Omental fat pad (tissue), 4 donors: ENCODE results near the gene RNU1-3. TPM values are rescaled to one million over a fixed set of nuclear protein-coding genes. Genes with fewer than 3 reads are reported as not detected.
A peak's percentile ranks its signal among the peaks of the same experiment; 100 is the strongest.
"Not testable (repeated sequence)": the region's sequence is repeated elsewhere in the genome, so short reads cannot be mapped to it uniquely, and the experiment has no call there.

Experiments
- ATAC-seq: fragments of 150-250 bp; one replicate; pipeline ENCODE4 v1.9.1; 2016; ENCODE audit warnings: mild to moderate bottlenecking, moderate library complexity; ENCODE audit not compliant: low FRiP score
- DNase-seq: peaks from one replicate; pipeline ENCODE4 v3.0.0-alpha.2; 2019; ENCODE audit warnings: low spot score
- total RNA-seq, 4 donors: library from RNA; depleted of rRNA; stranded (reverse); fragments of >200 nt; gene quantifications; one replicate each; pipeline ENCODE4 v1.1.0, GENCODE V29; 2016

RNU1-3 gene
- total RNA-seq, 4 donors from 2014 or later, result under 0.01 TPM

DNA sequence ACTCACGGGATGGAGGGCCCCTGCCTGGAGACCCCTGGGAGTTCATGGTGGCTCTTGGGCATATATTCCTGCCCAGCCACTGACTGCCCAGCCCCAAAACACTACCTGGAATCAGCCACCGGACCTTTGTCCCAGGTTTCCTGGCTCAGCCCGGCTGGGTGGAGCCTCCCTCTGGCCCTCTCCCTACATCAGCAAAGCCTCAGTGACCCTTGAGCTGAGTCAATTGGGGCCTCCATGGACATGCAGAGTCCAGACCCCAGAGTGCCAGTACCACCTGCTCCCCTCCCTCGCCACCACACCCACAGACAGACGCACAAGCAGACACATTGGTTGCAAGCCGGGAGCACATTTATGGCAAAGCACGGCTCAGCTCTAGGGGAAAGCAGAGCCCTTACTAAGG, 30.4 kb upstream of the RNU1-3 start:
- ATAC-seq, DNase-seq: not testable (repeated sequence)

DNA sequence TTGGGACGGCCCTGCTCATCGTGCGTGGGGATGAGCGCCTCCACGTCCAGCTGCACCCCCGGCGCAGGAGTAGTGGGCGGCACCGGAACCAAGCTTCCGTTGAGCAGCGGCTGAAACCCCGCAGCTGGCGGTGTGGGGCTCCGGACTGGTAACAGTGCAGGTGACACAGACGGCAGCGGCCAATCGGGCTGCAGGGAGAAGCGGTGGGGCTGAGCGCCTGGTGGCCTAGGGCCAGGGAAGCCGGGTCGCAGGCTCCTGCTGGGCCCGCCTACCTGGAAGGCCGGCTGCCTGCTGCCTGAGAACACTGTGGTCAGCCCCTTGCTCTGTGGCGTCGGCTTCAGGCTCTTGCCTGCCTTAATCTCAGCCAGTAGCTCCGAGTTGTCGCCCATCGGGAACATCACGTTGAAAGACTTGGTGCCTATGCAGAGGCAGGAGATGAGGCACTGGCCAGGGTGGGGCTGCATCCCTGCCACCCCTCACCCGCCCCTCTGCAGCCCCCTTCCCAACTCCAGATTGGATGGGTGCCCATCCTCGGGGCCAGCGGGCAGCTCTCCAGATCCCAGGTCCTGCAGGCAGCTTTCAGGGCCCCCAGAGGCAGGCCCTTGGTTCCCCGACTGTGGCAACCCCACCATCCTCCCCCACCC, 29.9 kb upstream of the RNU1-3 start:
- not testable (repeated sequence) for DNase-seq, ATAC-seq

DNA sequence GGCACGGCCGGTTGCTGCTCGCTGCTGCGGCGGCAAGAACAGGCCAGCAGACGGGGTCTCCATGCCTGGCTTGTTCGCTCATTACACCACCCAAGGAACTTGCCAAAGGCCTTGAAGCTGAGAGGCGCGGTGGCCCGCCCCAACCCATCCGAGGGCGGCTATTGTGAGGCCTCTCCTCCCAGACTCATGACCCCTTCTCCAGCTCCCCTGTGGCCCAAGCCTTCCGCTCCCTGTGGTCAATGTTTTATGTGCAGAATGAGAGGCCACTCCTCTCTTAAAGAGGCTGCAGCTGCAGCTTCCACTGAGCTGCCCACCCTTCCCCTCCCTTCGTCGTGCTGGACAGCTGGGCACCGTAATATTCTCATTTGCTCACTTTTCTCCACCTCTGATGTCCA, 27.6 kb upstream of the RNU1-3 start:
- not testable (repeated sequence) for ATAC-seq, DNase-seq

DNA sequence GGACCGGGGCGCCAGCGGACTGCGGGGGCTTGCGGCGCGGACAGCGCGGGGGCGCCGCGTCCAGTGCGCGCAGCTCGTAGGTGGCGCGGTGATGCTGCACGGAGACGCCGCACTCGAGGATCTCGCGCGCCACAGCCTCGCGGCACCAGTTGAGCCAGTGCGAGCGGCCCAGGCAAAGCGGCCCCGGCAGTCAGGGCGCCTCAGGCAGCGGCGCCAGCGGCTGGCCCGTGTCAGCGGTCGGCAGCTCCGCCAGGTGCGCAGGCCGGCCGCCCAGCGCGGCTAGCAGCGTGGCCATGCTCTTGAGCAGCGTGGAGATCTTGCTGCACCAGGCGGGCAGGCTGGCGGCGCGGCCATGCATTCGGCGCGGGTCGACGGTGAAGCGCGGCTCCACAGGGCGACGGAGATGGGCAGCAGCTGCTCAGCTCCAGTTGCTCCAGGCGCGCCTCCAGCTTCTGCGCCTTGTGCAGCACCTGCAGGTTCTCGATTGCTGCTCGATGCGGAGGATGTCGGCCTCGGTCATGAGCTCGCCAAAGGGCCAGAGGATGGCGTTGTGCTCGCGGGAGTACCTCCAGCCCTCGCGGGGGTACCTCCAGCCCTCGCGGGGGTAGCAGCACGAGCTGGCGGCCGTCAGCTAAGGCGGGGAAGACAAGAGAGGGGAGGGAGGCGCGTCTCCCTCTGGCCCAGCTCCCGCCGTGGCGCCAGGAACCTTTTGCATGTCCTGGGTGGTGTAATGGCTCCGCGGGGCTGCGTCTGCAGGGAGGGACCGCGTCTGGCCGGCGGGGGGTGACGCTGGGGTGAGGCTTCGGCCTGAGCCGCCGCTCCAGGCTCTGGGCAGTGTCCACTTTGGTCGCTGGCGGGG, 26.9 kb upstream of the RNU1-3 start:
- DNase-seq, result not testable (repeated sequence)
- peak; percentile 20 for ATAC-seq

DNA sequence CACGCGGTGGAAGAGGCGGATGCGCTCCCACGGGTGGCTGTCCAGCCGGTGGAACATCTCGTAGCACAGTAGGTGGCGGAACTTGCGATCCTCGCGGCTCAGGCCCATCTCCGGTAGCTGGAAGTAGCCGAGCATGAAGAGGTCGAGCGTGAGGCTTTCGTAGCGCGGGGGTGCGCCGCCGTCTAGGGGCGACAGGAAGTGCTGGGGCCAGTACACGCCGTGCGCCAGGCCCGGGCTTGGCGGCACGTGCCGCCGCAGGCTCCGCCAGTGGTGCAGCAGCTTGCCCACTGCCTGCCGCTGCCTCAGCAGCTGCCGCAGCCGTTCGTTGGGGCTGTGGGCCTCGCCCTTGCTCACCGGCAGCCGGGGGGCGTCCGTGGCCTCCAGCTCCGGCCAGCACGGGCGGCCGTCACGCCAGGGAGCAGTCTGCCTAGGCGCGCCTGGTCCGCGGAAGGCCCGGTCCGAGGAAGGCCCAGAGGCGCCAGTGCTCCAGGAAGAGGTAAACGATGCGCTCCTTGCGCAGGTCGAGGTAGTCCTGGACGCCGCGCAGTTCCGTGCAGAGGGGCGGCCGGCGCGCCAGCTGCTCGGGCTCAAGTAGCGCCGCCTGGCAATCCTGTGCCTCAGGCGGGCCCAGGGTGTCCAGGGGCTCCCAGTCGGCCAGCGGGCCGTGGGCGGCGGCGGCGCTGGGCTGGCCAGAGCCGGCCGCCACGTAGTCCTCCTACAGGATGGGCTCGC, 26.1 kb upstream of the RNU1-3 start:
- DNase-seq, ATAC-seq: not testable (repeated sequence)

DNA sequence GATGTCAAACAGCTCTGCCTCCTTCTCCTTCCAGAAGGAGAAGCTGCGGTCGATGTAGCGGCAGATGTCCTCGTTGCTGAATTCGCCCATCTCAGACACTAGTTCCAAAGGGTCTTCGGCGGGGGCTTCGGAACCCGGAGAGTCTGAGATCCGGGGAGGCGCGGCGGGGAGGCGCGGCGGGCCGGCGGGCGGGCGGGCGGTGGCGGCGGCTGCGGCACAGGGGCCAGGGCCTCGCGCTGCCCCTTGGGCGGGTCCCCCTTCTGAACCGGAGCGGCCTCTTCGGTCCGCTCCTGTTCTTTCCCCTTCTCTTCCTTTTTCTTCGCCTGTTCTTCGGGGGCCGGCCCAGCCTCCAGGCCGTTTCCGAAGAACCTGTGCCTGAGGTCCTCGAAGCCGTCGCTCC, 25.5 kb upstream of the RNU1-3 start:
- not testable (repeated sequence) for DNase-seq, ATAC-seq

DNA sequence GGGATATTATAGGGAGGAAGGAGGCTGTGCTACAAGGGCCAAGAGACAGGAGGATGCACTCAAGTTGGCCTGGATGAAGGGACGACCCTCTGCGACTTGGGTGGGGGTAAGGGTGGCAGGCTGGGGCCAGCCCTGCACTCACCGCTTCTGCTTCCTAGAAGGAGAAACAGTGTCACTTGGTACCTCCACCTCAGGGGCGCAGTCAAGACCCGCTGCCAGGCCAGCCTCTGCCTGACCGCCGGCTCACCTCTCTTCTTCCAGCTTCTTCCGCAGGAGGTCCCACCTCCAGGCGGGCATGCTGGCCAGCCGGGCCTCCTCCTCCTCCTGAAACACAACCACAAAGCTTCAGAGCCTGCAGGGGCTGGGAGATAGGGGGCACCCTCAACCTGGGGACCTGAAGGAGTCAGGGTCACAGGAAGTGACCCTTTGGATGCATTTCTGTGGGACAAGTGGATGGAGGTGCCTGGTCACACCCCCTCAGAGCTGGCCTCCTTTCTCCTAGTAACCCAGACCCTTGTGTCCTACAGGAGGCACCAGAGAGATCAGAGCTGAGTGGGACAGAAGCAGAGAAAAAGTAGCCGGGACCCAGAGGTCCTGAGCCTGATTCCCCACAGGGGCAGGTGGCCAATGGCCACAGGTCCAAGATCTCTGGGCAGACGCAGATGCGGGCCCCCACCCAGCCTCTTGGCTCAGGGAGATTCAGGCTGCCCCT, 24.4 kb upstream of the RNU1-3 start:
- not testable (repeated sequence) for DNase-seq, ATAC-seq

DNA sequence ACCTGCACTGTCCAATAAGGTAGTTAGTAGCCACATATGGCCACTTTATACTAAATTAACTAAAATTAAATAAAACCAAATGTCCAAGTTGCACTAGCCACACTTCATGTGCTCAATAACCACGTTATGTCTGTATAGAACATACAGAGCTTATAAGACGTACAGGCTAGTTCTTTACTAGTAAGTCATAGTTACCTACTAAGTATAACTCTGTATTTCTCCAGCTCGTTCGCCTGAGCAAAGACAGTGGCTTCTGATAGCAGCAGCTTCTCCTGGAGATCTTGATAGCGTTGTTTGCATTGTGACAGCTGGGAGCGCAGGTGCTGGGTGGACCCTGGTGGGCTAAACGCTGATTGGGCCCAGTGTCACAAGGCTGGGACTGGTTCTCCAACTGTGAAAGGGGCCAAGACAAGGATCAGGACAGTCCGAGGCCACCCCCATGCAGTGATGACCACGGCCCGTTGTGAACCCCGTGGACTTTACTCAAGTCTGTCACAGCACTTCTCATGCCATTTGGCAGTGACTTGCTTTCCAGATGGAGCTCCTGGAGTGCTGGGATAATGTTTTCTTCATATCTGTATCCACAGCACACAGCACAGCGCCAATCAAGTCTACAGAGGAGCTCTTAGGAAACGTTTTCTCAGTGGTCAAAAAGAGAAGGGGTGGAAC, 20.5 kb upstream of the RNU1-3 start:
- peak; percentile 37 for ATAC-seq
- not testable (repeated sequence) for DNase-seq

DNA sequence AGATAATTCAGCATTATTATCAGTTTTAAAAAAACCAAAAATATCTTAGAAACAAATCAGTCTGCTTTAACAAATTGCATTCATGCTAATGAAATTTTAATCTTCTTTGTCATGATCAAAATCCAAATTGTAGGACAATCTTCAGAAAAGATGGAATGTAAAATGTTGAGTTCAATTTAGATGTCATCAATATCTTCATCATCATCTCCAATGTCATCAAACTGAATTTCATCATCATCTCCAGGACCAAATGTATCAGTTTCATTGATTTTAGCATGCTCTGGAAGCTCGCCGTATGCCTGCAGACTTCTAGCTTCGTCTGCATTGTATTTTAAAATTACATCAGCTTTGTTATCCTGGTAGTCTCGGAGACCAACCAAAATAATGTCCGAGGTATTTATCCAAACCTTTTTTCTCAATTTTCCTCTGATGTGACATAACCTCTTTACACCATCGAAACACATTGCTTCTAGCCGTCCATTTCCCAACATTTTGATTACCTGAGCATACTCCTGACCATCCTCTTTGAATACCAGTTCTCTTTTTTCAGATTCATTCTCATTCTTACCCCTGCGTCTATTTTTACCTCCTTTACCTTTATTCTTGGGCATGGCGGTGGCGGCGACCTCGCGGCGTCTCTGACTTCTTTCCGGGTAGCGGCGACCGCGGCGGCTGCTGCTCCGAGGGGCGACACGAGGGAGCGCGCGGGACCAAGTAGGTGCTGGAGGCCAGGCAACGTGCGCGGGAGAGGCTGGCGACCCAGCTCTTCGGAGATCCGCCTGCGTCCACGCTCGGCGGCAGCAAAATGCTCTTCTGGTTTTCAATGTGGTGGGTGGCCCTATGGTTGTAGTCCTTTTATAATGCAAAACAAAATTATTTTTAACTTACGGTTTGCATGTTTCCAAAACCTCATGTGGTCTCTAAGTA, 19.0 kb upstream of the RNU1-3 start:
- ATAC-seq, result not testable (repeated sequence)

DNA sequence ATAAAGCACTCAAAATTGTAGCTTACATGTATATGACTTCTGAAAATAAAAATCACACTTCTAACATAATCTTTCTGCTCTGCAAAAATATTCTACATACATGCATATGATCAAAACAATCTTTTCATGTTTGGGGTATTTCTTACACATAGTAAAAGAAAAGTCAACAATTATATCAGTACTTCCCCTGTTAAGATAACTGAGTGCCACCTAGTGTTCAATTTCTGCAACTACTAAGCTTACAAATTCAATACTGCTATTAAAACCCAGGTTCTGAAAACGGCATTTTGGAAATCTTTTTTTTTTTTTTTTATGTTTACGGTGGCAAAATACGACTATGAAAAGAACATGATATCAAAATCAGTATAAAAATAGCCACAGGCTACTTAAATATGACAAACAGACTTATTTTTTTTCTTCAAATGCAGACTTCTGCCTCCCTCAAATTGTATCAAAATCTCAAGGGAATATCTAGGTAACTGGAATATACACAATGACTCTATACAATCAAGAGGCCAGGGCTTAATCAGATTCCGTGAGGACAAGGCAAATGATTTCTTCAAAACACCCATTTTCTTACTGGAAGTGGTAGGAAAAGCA, 18.1 kb upstream of the RNU1-3 start:
- ATAC-seq, DNase-seq: not testable (repeated sequence)

More for the DNA sequence above, 19.0 kb upstream of the RNU1-3 start:
- DNase-seq, result not testable (repeated sequence)

DNA sequence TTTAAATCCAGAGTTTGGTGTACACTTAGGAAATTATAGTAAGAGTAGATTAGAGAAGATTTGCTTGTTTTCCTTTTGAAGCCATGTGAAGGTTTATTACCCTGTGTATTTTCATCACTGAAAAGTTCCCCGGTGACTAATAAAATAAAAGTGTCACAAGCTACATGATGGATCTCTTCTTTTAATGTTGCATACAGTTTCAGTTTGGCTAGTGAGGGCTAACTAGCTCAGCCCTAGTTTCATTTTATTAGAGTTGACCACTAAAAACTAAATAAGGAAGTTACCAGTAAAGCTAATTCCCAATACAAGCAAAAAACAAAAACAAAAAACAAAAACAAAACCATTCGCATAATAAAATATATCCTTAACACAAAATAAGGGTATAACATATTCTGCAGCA, 17.4 kb upstream of the RNU1-3 start:
- ATAC-seq, DNase-seq: not testable (repeated sequence)

DNA sequence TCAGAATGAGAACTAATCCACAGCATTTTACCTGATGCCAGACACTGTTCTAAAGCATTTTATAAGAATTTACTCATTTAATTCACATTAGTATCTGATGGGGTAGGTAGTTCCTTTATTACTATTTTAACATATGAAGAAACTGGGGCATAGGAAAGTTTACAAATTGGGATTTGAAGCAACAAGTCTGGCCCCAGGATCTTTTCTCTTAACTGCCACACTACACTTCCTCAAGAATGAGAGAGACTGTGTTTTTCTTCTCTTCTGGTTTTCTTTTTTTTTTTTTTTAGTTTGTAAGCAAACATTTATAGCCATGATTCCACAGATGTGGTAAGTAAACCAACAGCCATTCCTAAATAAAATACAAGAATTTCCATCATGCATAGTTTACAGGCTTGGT, 16.1 kb upstream of the RNU1-3 start:
- DNase-seq, ATAC-seq: not testable (repeated sequence)

DNA sequence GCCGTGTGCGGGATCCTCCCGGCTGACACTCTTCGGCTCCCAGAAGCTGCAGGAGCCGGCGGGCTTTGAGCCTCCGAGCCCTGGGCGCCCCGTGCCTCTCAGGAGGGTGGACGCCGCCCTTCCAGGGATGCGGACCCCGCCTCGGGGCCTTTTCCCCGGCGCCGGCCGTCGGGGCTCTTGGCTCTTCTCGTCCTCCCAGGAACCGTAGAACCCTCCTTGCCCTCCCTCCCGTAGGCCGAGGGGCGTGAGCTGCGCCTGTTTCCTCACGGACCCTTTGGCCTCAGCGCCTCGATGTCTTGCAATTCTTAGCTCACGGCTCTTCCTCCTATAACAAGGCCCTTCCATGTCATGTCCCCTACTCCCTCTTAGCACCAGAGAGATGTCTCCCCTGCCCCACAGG, 13.6 kb upstream of the RNU1-3 start:
- not testable (repeated sequence) for DNase-seq, ATAC-seq
